OCI-LY1 (cell line): ENCODE results near the gene LENG1.

Experiments
- CTCF ChIP-seq: fragments of 200-600 bp; sonication (generic), shearing (Covaris generic); IDR thresholded peaks from 2 replicates; pipeline ENCODE4 v1.5.1; 2017; ENCODE audit warnings: mild to moderate bottlenecking, antibody characterized with exemption, low read length, moderate library complexity, mixed read lengths
- EZH2 ChIP-seq: fragments of 200-600 bp; sonication (generic), shearing (Covaris generic); IDR thresholded peaks from 2 replicates; pipeline ENCODE4 v1.8.0; 2017; ENCODE audit warnings: borderline replicate concordance, mixed run types, mild to moderate bottlenecking, antibody characterized with exemption, low read length, moderate library complexity, mixed read lengths

GRCh38 chr19:54186934-54187381 is 27.4 kb upstream of the LENG1 start:
- TF ChIP-seq CTCF (no peak), EZH2 (no peak)
